HG02885 (cell line): ENCODE measurements around the gene TENM3.

Experiments used
- ATAC-seq: cut with Tn5 transposase; IDR thresholded peaks from one replicate; pipeline ENCODE4 v1.9.1; 2021; ENCODE audit warnings: mild to moderate bottlenecking; ENCODE audit not compliant: unreplicated experiment, poor library complexity

TENM3 gene

GRCh38 chr4:182643801-182644682 is 400.8 kb downstream of the TENM3 start:
- ATAC-seq, result no peak

GRCh38 chr4:182644683-182645050 is 401.5 kb downstream of the TENM3 start:
- no peak for ATAC-seq

GRCh38 chr4:182645511-182645910 is 402.3 kb downstream of the TENM3 start:
- ATAC-seq, result no peak

GRCh38 chr4:182647646-182648300 is 404.6 kb downstream of the TENM3 start:
- ATAC-seq, result no peak

GRCh38 chr4:182648766-182649165 is 405.6 kb downstream of the TENM3 start:
- no peak for ATAC-seq

GRCh38 chr4:182649698-182650477 is 406.7 kb downstream of the TENM3 start:
- ATAC-seq, result no peak

- no peak for ATAC-seq
These were observed 410.4 kb downstream of the TENM3 start for GRCh38 chr4:182653596-182653995.

GRCh38 chr4:182655340-182655739 is 412.1 kb downstream of the TENM3 start:
- no peak for ATAC-seq

GRCh38 chr4:182662551-182662950 is 419.3 kb downstream of the TENM3 start:
- no peak for ATAC-seq

GRCh38 chr4:182671231-182671630 is 428.0 kb downstream of the TENM3 start:
- ATAC-seq, result no peak

GRCh38 chr4:182671749-182672148 is 428.5 kb downstream of the TENM3 start:
- ATAC-seq, result no peak

GRCh38 chr4:182678590-182678989 is 435.4 kb downstream of the TENM3 start:
- ATAC-seq, result no peak

- ATAC-seq, result no peak
These were observed 436.3 kb downstream of the TENM3 start for GRCh38 chr4:182679533-182679932.

GRCh38 chr4:182680234-182680653 is 437.0 kb downstream of the TENM3 start:
- no peak for ATAC-seq

GRCh38 chr4:182683661-182684060 is 440.5 kb downstream of the TENM3 start:
- ATAC-seq, result no peak

- ATAC-seq, result no peak
These were observed 441.6 kb downstream of the TENM3 start for GRCh38 chr4:182684796-182685195.

- no peak for ATAC-seq
These were observed 444.9 kb downstream of the TENM3 start for GRCh38 chr4:182688081-182688480.

GRCh38 chr4:182694551-182694950 is 451.3 kb downstream of the TENM3 start:
- ATAC-seq, result no peak

- ATAC-seq, result no peak
These were observed 451.8 kb downstream of the TENM3 start for GRCh38 chr4:182695009-182695408.

GRCh38 chr4:182695842-182696241 is 452.6 kb downstream of the TENM3 start:
- no peak for ATAC-seq

GRCh38 chr4:182697094-182697493 is 453.9 kb downstream of the TENM3 start:
- ATAC-seq, result no peak
